GM12878 (cell line): ENCODE data around the gene GGTA1. TPM values are rescaled to one million over a fixed set of nuclear protein-coding genes. Genes with fewer than 3 reads are reported as not detected.

Experiments
- ATAC-seq: fragments of 200-7000 bp; cut with Tn5 transposase; 3 replicates; pipeline ENCODE4 v1.9.1; 2020; ENCODE audit warnings: mild to moderate bottlenecking, moderate library complexity
- BruUV-seq: library from RNA; stranded (reverse); fragments of 400-500 nt; replicated peaks from 2 replicates; lab custom pipeline; 2021; lab: Mats Ljungman, UMichigan
- CTCF ChIA-PET: fragments of 300-600 bp; sonication (Branson Sonifier 250); formaldehyde crosslinking; extraction: SDS; loops from one replicate; lab custom pipeline; 2021; ENCODE audit warnings: inconsistent platforms; lab: Yijun Ruan, JAX
- POLR2A ChIA-PET: fragments of 350-600 bp; formaldehyde crosslinking; extraction: SDS; loops from one replicate; lab custom pipeline; 2021; ENCODE audit warnings: inconsistent platforms; lab: Charles Lee
- RAD21 ChIA-PET: fragments of 300-600 bp; sonication (Branson Sonifier 250); formaldehyde crosslinking; loops from one replicate; lab custom pipeline; 2023; ENCODE audit warnings: antibody characterized with exemption; ENCODE audit not compliant: unreplicated experiment; lab: Charles Lee
- SMC1A ChIA-PET: fragments of 300-600 bp; sonication (Branson Sonifier 250); formaldehyde crosslinking; loops from one replicate; lab custom pipeline; 2023; ENCODE audit not compliant: unreplicated experiment, uncharacterized antibody; lab: Charles Lee
- DNase-seq: peaks from one replicate; pipeline ENCODE4 v3.0.0-alpha.2; 2011; ENCODE audit warnings: low read depth, low spot score
- FAIRE-seq: peaks from 3 replicates; lab custom pipeline; 2011; peaks lifted over from hg19 to GRCh38; lab: Jason Lieb, UNC
- H2AFZ ChIP-seq: 2 replicates; pipeline ENCODE4 v1.6.0; 2011; ENCODE audit warnings: low read depth, low read length, control low read depth; ENCODE audit not compliant: control insufficient read depth
- H3K27ac ChIP-seq: 2 replicates; pipeline ENCODE4 v1.5.1; 2011; ENCODE audit warnings: control low read depth; ENCODE audit not compliant: control insufficient read depth, insufficient read depth
- H3K27me3 ChIP-seq, 2 experiments: replicated peaks in 1 of 2; 2 replicates each; pipeline versions ENCODE4 v1.6.0 to v1.6.1; 2011; ENCODE audit warnings: low read length in 1 of 2; ENCODE audit not compliant: control insufficient read depth in 2 of 2, insufficient read depth in 2 of 2
- H3K36me3 ChIP-seq, 2 experiments: 2 replicates each; pipeline ENCODE4 v1.5.1; 2011; ENCODE audit warnings: low read length in 1 of 2; ENCODE audit not compliant: control insufficient read depth in 2 of 2, insufficient read depth in 2 of 2
- H3K4me1 ChIP-seq: 2 replicates; pipeline ENCODE4 v1.6.1; 2011; ENCODE audit warnings: mild to moderate bottlenecking, low read length, moderate library complexity, mixed read lengths; ENCODE audit not compliant: control insufficient read depth, insufficient read depth
- H3K4me2 ChIP-seq: 2 replicates; pipeline ENCODE4 v1.6.0; 2011; ENCODE audit warnings: control low read depth; ENCODE audit not compliant: control insufficient read depth, insufficient read depth
- H3K4me3 ChIP-seq: fragments of 200-600 bp; sonication (generic); 2 replicates; pipeline ENCODE4 v1.5.1; 2016
- H3K79me2 ChIP-seq: 2 replicates; pipeline ENCODE4 v1.6.0; 2011; ENCODE audit warnings: low read length; ENCODE audit not compliant: control insufficient read depth, insufficient read depth
- H3K9ac ChIP-seq: 2 replicates; pipeline ENCODE4 v1.8.0; 2011; ENCODE audit warnings: low read length, control low read depth, mixed read lengths; ENCODE audit not compliant: control insufficient read depth, insufficient read depth
- H3K9me3 ChIP-seq: replicated peaks from 3 replicates; pipeline ENCODE4 v1.5.1; 2011; ENCODE audit warnings: mild to moderate bottlenecking, low read length; ENCODE audit not compliant: control insufficient read depth, insufficient read depth
- H4K20me1 ChIP-seq: 2 replicates; pipeline ENCODE4 v1.6.0; 2011; ENCODE audit not compliant: control insufficient read depth, insufficient read depth
- ATF7 ChIP-seq: fragments of 450-650 bp; IDR thresholded peaks from 2 replicates; pipeline ENCODE4 v1.6.1; 2016; ENCODE audit warnings: low read depth, mild to moderate bottlenecking
- CUX1 ChIP-seq: IDR thresholded peaks from 2 replicates; pipeline ENCODE4 v1.6.1; 2012; ENCODE audit warnings: improper control_type of control experiment, low read depth, low read length; ENCODE audit not compliant: insufficient replicate concordance
- FOS ChIP-seq: IDR thresholded peaks from 3 replicates; pipeline ENCODE4 v1.6.1; 2011; ENCODE audit warnings: borderline replicate concordance; ENCODE audit not compliant: insufficient read length; ENCODE audit errors: extremely low read depth
- HDGF ChIP-seq: fragments of 450-650 bp; IDR thresholded peaks from 2 replicates; pipeline ENCODE4 v1.6.1; 2016; ENCODE audit warnings: antibody characterized with exemption
- MAX ChIP-seq: IDR thresholded peaks from 2 replicates; pipeline ENCODE4 v1.6.1; 2012; ENCODE audit warnings: low read depth, low read length, improper control_type of control experiment
- NRF1 ChIP-seq: conservative IDR thresholded peaks from 2 replicates; pipeline ENCODE4 v1.6.1; 2011; ENCODE audit warnings: mild to moderate bottlenecking, low read depth, low read length, improper control_type of control experiment
- RELA ChIP-seq: fragments of 450-650 bp; IDR thresholded peaks from 2 replicates; pipeline ENCODE4 v1.8.0; 2014; ENCODE audit warnings: borderline replicate concordance; ENCODE audit not compliant: partially characterized antibody
- SIX5 ChIP-seq: IDR thresholded peaks from 2 replicates; pipeline ENCODE4 v1.6.1; 2011; ENCODE audit warnings: mild to moderate bottlenecking, low read depth, low read length, moderate library complexity; ENCODE audit not compliant: severe bottlenecking
- SREBF2 ChIP-seq: IDR thresholded peaks from 2 replicates; pipeline ENCODE4 v1.6.1; 2012; ENCODE audit warnings: mild to moderate bottlenecking, low read length
- WRNIP1 ChIP-seq: IDR thresholded peaks from 2 replicates; pipeline ENCODE4 v1.6.1; 2011; ENCODE audit warnings: low read depth, low read length, improper control_type of control experiment, borderline replicate concordance
- ZNF274 ChIP-seq: IDR thresholded peaks from one replicate; pipeline ENCODE4 v1.8.0; 2011; ENCODE audit not compliant: insufficient read length, insufficient read depth
- WGBS: methylation state at CpG from one replicate; pipeline ENCODE4 v1.1.6; 2016; ENCODE audit warnings: low lambda C conversion rate; ENCODE audit not compliant: insufficient replicate concordance, insufficient coverage; ENCODE audit errors: missing lambda C conversion rate; 5-methylcytosine and 5-hydroxymethylcytosine counted together
- in situ Hi-C: fragments of 300-500 bp; cut with MboI; formaldehyde crosslinking; loops from 9 replicates; pipeline ENCODE4 v1.14.3; 2018; ENCODE audit warnings: mixed read lengths
- intact Hi-C: fragments of 100-400 bp; cut with micrococcal nuclease; formaldehyde crosslinking; loops from one replicate; pipeline ENCODE4 v1.14.2; 2022; ENCODE audit not compliant: unreplicated experiment
- polyA plus RNA-seq, 11 experiments: library from polyadenylated mRNA; depleted of rRNA in 4 of 11; unstranded in 6 of 11; stranded (reverse) in 5 of 11; fragments of >200 nt; fragmentation: Nextera tagmentation in 4 of 11; fragmentation: Illumina TruSeq in 1 of 11; extraction: Ambion mirVana in 4 of 11; extraction: Trizol in 1 of 11; gene quantifications; 1 replicate in 1 of 11; 2 replicates in 10 of 11; pipeline versions ENCODE4 v1.2.1 to v1.2.3, GENCODE V29; 2011 to 2016; ENCODE audit warnings: inconsistent platforms in 2 of 11, missing spikeins in 2 of 11, low read depth in 1 of 11
- total RNA-seq, 4 experiments: library from RNA; depleted of rRNA in 3 of 4; stranded (reverse); fragments of >200 nt in 3 of 4; fragmentation: Illumina TruSeq in 1 of 4; extraction: Trizol in 1 of 4; gene quantifications; 2 replicates each; pipeline versions ENCODE4 v1.2.1 to v1.2.3, GENCODE V29; 2013 to 2021

GGTA1 gene
- total and polyA plus RNA-seq, 10 of the 15 experiments (the other 5 are each of a cell fraction or from before 2014, with no cell fraction given), result 0.09 to 0.65 (median 0.17) TPM; not detected in 2

- Histone ChIP-seq H3K9ac (no peak overlapping the region), H2AFZ (no peak overlapping the region), H3K4me3 (no peak overlapping the region), H4K20me1 (no peaks in the 10 kb centered on the region), H3K9me3 (no peaks in the 10 kb centered on the region), H3K36me3 (no peaks in the 10 kb centered on the region), H3K27ac (no peak overlapping the region), H3K27me3 (no peaks in the 10 kb centered on the region), H3K79me2 (no peaks in the 10 kb centered on the region), H3K4me1 (no peaks in the 10 kb centered on the region), H3K4me2 (no peak overlapping the region)
- DNase-seq (no peak), FAIRE-seq (no peak), ATAC-seq (no peak)
- ChIA-PET CTCF (interaction anchor here (1.5 kb wide), 1 partner anchor 92 kb away, joined by 4 read pairs; no protein-coding TSS in a partner anchor), RAD21 (no interaction called here), POLR2A (no interaction called here), SMC1A (no interaction called here)
- BruUV-seq, result no TSS peak
- TF ChIP-seq FOS, result no peak
- no peak for TF ChIP-seq RELA
- no peak for TF ChIP-seq SREBF2
- TF ChIP-seq WRNIP1, result no peak
- no peak for TF ChIP-seq SIX5
- TF ChIP-seq HDGF, result no peak
- no peak for TF ChIP-seq ZNF274
- TF ChIP-seq NRF1, result no peak
- TF ChIP-seq ATF7, result no peak
- no peak for TF ChIP-seq MAX
- no peak for TF ChIP-seq CUX1
- in situ Hi-C loops (no loop called here), intact Hi-C loops (no loop called here)
- WGBS, result 3% methylated on average over 3 of the region's 3 CpGs
Observed at GRCh38 chr9:121411993-121412392, 87.7 kb downstream of the GGTA1 start.
